ENCODE results near the gene TUBG1.
"Not testable (repeated sequence)": the region's sequence is repeated elsewhere in the genome, so short reads cannot be mapped to it uniquely, and the experiment has no call there.

DNA sequence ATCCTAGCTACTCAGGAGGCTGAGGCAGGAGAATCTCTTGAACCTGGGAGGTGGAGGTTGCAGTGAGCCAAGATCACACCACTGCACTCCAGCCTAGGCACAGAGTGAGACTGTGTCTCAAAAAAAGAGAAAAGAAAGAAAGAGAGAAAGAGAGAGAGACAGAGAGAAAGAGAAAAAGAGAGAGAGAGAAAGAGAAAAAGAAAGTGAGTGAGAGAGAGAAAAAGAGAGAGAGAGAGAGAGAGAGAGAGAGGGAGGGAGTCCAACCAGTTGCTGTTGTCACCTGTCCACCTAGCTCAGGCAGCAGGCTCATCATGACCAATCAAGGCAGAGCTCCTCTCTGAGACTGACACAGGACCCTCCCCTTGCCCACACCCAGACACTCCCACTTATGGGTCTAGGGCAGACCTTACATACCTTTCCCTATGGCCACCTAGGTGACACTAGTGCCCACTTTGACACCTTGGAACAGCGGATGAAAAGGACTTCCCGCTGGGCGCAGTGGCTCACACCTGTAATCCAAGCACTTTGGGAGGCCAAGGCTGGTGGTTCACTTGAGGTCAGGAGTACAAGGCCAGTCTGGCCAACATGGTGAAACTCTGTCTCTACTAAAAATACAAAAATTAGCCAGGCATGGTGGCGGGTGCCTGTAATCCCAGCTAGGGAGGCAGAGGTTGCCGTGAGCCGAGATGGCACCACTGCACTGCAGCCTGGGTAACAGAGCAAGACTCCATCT is 17.7 kb downstream of the TUBG1 start:
- TF ChIP-seq POLR2AphosphoS5, POLR2A (IDR thresholded peaks at IDR 0.05; ENCODE audit: low read depth, low read length): not testable (repeated sequence)

All from GM12892 (cell line).